Stimulated activated effector memory CD8-positive, alpha-beta T cell treated with anti-CD3 and anti-CD28 coated beads, Interleukin-12 subunit alpha, Interleukin-12 subunit beta, amount 100 ng/mL, for 72 hours (primary cell): ENCODE data around the gene ACVR1B.
A peak's percentile ranks its signal among the peaks of the same experiment; 100 is the strongest.

Experiments used
- ATAC-seq: fragments of 150-1000 bp; cut with Tn5 transposase; 2 replicates; pipeline ENCODE4 v1.10.0; 2021
- DNase-seq, 2 donors: peaks; one replicate each; pipeline ENCODE4 v3.0.0; 2021 to 2022; ENCODE audit warnings: low spot score in 2 of 2
- H3K27ac Mint-ChIP-seq: one replicate; pipeline ENCODE4 v1.8.0; 2022; ENCODE audit warnings: mild to moderate bottlenecking, mixed read lengths
- H3K36me3 Mint-ChIP-seq: one replicate; pipeline ENCODE4 v1.8.0; 2022; ENCODE audit warnings: mild to moderate bottlenecking, mixed read lengths
- H3K4me1 Mint-ChIP-seq: one replicate; pipeline ENCODE4 v1.8.0; 2022; ENCODE audit warnings: mixed read lengths
- H3K4me3 Mint-ChIP-seq: one replicate; pipeline ENCODE4 v1.8.0; 2022; ENCODE audit warnings: mild to moderate bottlenecking, mixed read lengths
- H3K9me3 Mint-ChIP-seq: one replicate; pipeline ENCODE4 v1.8.0; 2022; ENCODE audit warnings: mixed read lengths

Gene ACVR1B

GRCh38 chr12:52009081-52009751, 57.7 kb downstream of the ACVR1B start:
- Mint-ChIP-seq H3K4me3 (no peak overlapping the region), H3K27ac (peak overlapping the region; percentile 83), H3K4me1 (peaks cover 32% of the 10 kb centered on the region)

GRCh38 chr12:52010152-52010622, 58.7 kb downstream of the ACVR1B start:
- H3K4me1 Mint-ChIP-seq: peaks cover 32% of the 10 kb centered on the region
- peaks cover 34% of the 10 kb centered on the region for H3K36me3 Mint-ChIP-seq
- no peak for ATAC-seq
- no peaks in the 10 kb centered on the region for H3K9me3 Mint-ChIP-seq
- no peak for DNase-seq
- H3K4me3 Mint-ChIP-seq: no peak overlapping the region
- no peak overlapping the region for H3K27ac Mint-ChIP-seq

More at GRCh38 chr12:52009081-52009751, 57.7 kb downstream of the ACVR1B start:
- ATAC-seq: no peak
- Mint-ChIP-seq H3K36me3 (peaks cover 34% of the 10 kb centered on the region), H3K9me3 (no peaks in the 10 kb centered on the region)
- DNase-seq: no peak

GRCh38 chr12:52010692-52011601, 59.4 kb downstream of the ACVR1B start:
- DNase-seq: no peak
- ATAC-seq: no peak
- no peak overlapping the region for H3K4me3 Mint-ChIP-seq
- peaks cover 32% of the 10 kb centered on the region for H3K36me3 Mint-ChIP-seq
- no peak overlapping the region for H3K27ac Mint-ChIP-seq
- H3K4me1 Mint-ChIP-seq: peaks cover 24% of the 10 kb centered on the region
- no peaks in the 10 kb centered on the region for H3K9me3 Mint-ChIP-seq

- DNase-seq (no peak), ATAC-seq (no peak)
- peaks cover 18% of the 10 kb centered on the region for H3K4me1 Mint-ChIP-seq
- H3K4me3 Mint-ChIP-seq: no peak overlapping the region
- no peak overlapping the region for H3K27ac Mint-ChIP-seq
- peaks cover 32% of the 10 kb centered on the region for H3K36me3 Mint-ChIP-seq
- H3K9me3 Mint-ChIP-seq: no peaks in the 10 kb centered on the region
These were observed 60.2 kb downstream of the ACVR1B start for GRCh38 chr12:52011602-52012214.

- DNase-seq (no peak), ATAC-seq (no peak)
- H3K9me3 Mint-ChIP-seq: no peaks in the 10 kb centered on the region
- no peak overlapping the region for H3K27ac Mint-ChIP-seq
- no peak overlapping the region for H3K4me3 Mint-ChIP-seq
- peaks cover 20% of the 10 kb centered on the region for H3K36me3 Mint-ChIP-seq
- H3K4me1 Mint-ChIP-seq: peaks cover 7% of the 10 kb centered on the region
These were observed 62.3 kb downstream of the ACVR1B start for GRCh38 chr12:52013626-52014310.

- Mint-ChIP-seq H3K9me3 (no peaks in the 10 kb centered on the region), H3K4me1 (peaks cover 1% of the 10 kb centered on the region), H3K4me3 (no peak overlapping the region), H3K27ac (no peak overlapping the region), H3K36me3 (peaks cover 20% of the 10 kb centered on the region)
- ATAC-seq (no peak), DNase-seq (no peak)
These were observed 63.4 kb downstream of the ACVR1B start for GRCh38 chr12:52014567-52015530.

GRCh38 chr12:52015532-52016041, 64.1 kb downstream of the ACVR1B start:
- no peaks in the 10 kb centered on the region for H3K9me3 Mint-ChIP-seq
- no peak for ATAC-seq
- DNase-seq: no peak
- peaks cover 9% of the 10 kb centered on the region for H3K4me1 Mint-ChIP-seq
- peaks cover 18% of the 10 kb centered on the region for H3K36me3 Mint-ChIP-seq
- no peak overlapping the region for H3K27ac Mint-ChIP-seq
- no peak overlapping the region for H3K4me3 Mint-ChIP-seq

- H3K27ac Mint-ChIP-seq: no peak overlapping the region
These were observed 67.1 kb downstream of the ACVR1B start for GRCh38 chr12:52018433-52019112.

GRCh38 chr12:52019113-52019770, 67.7 kb downstream of the ACVR1B start:
- no peak for ATAC-seq
- Mint-ChIP-seq H3K36me3 (peaks cover 10% of the 10 kb centered on the region), H3K4me1 (peaks cover 28% of the 10 kb centered on the region), H3K27ac (no peak overlapping the region), H3K4me3 (no peak overlapping the region), H3K9me3 (no peaks in the 10 kb centered on the region)
- no peak for DNase-seq

More at GRCh38 chr12:52018433-52019112, 67.1 kb downstream of the ACVR1B start:
- Mint-ChIP-seq H3K36me3 (peaks cover 11% of the 10 kb centered on the region), H3K4me3 (no peak overlapping the region), H3K9me3 (no peaks in the 10 kb centered on the region), H3K4me1 (peaks cover 21% of the 10 kb centered on the region)
- DNase-seq (no peak), ATAC-seq (no peak)

GRCh38 chr12:52020539-52021336, 69.2 kb downstream of the ACVR1B start:
- Mint-ChIP-seq H3K27ac (peak overlapping the region; percentile 26), H3K9me3 (no peaks in the 10 kb centered on the region), H3K36me3 (peaks cover 19% of the 10 kb centered on the region), H3K4me1 (peaks cover 43% of the 10 kb centered on the region), H3K4me3 (no peak overlapping the region)
- DNase-seq (peak in 1 of 2 donors; percentile 77), ATAC-seq (peak; percentile 46)

GRCh38 chr12:52022841-52023181, 71.3 kb downstream of the ACVR1B start:
- Mint-ChIP-seq H3K27ac (no peak overlapping the region), H3K9me3 (no peaks in the 10 kb centered on the region), H3K4me1 (peaks cover 49% of the 10 kb centered on the region), H3K36me3 (peaks cover 18% of the 10 kb centered on the region), H3K4me3 (peak overlapping the region; percentile 80)
- no peak for DNase-seq
- ATAC-seq: peak; percentile 2

- Mint-ChIP-seq H3K4me3 (peak overlapping the region; percentile 80), H3K4me1 (peaks cover 49% of the 10 kb centered on the region), H3K27ac (peak overlapping the region; percentile 91), H3K9me3 (no peaks in the 10 kb centered on the region), H3K36me3 (peaks cover 18% of the 10 kb centered on the region)
- ATAC-seq: peak; percentile 76
- DNase-seq: peak; percentile 96 to 97
These were observed 71.9 kb downstream of the ACVR1B start for GRCh38 chr12:52023182-52023975.
